NB4 (cell line): ENCODE results near the gene DNAH1.

Experiments used
- DNase-seq: peaks from one replicate; pipeline ENCODE4 v3.0.0; 2010; ENCODE audit warnings: low read depth
- H3K4me3 ChIP-seq: one replicate; pipeline ENCODE4 v1.5.1; 2011; ENCODE audit warnings: mild to moderate bottlenecking, low read depth, low read length, moderate library complexity
- MYC ChIP-seq: IDR thresholded peaks from 2 replicates; pipeline ENCODE4 v1.6.1; 2011; ENCODE audit warnings: low read depth, low read length
- POLR2A ChIP-seq: IDR thresholded peaks from 2 replicates; pipeline ENCODE4 v1.6.1; 2011; ENCODE audit warnings: mild to moderate bottlenecking; ENCODE audit not compliant: insufficient read length; ENCODE audit errors: extremely low read depth
- TF ChIP-seq, protein P1 (sequence below): IDR thresholded peaks from one replicate; pipeline ENCODE4 v1.5.1; 2012; ENCODE audit warnings: low read depth, low read length
- TF ChIP-seq, protein P2 (sequence below): IDR thresholded peaks from 2 replicates; pipeline ENCODE4 v1.6.1; 2011; ENCODE audit warnings: low read depth, low read length

The DNAH1 gene

DNA sequence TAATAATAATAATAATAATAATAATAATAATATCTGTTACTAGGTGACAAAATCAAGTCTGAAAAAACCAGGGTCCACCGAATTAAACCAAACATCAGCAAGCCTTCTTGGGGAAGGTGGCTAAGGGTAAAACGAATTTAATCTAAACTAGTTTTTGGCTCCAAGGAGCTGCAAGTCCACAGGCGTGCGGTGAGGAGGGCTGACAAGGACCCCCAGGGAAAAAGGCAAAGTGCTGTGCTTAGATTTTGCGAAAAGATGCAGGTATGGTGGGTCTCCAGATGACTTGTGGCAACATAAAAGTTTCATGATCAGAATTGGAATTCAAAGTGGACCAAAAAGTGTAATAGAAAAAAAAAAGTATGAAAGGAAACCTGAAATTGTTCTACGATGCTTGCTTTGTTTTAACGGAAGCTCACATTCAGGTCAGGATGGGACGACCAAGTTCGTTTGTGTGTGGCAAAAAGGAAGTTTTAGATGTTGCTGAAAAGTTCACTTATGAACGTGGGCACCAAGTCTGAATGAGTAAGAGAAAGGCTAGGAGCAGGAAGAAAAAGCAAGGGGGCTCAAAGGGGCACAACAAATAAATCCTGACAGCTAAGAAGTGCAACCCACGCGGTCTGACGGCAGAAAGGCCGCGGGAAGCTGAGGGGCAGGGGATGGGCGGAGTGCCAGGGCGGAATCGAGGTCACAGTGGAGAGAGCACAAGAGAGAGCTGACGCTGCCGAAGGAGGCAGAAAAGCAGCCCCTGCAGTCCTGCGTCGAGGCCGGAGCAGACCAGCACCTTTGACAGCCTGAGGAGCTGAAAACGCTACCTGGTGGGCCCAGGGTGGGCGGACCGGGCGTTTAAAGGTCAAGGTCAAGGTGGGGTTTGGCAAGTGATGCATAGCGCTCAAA, 38.8 kb upstream of the DNAH1 start:
- DNase-seq = peak; percentile 74
- TF ChIP-seq, protein P1, sequence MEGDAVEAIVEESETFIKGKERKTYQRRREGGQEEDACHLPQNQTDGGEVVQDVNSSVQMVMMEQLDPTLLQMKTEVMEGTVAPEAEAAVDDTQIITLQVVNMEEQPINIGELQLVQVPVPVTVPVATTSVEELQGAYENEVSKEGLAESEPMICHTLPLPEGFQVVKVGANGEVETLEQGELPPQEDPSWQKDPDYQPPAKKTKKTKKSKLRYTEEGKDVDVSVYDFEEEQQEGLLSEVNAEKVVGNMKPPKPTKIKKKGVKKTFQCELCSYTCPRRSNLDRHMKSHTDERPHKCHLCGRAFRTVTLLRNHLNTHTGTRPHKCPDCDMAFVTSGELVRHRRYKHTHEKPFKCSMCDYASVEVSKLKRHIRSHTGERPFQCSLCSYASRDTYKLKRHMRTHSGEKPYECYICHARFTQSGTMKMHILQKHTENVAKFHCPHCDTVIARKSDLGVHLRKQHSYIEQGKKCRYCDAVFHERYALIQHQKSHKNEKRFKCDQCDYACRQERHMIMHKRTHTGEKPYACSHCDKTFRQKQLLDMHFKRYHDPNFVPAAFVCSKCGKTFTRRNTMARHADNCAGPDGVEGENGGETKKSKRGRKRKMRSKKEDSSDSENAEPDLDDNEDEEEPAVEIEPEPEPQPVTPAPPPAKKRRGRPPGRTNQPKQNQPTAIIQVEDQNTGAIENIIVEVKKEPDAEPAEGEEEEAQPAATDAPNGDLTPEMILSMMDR = no peak
- TF ChIP-seq POLR2A (peak; percentile 27), MYC (peak; percentile 68)
- TF ChIP-seq, protein P2, sequence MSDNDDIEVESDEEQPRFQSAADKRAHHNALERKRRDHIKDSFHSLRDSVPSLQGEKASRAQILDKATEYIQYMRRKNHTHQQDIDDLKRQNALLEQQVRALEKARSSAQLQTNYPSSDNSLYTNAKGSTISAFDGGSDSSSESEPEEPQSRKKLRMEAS = peak; percentile 85

DNA sequence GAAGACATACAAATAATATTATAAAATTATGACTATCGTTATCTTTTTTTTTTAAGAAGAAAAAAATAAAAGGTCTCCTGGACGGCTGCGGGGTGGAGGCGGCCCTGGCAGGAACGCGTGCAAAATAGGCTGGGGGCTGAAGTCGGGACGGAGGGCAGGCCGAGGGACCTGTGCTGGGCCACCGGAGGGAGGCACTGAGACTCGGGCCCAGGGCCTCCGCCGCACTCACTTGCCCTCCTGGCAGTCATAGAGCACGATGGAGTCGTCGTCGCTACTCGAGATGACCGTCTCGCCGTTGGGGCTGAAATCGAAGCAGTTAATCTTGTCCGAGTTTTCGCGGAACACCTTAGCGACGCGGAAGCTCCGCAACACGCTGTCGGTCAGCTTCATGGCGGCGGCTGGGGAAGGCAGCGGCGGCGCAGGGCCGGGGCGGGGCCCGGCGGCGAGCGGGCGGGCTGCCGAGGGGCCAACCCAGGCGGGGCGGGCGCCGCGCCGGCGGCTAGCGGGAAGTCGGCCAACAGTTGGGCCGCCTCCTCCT, 38.1 kb upstream of the DNAH1 start:
- H3K4me3 ChIP-seq = peak overlapping the region; percentile 96
- TF ChIP-seq MYC = no peak
- TF ChIP-seq, protein P1 = no peak
- TF ChIP-seq POLR2A = no peak
- peak; percentile 68 for DNase-seq

More for the DNA sequence above, 38.8 kb upstream of the DNAH1 start:
- peak overlapping the region; percentile 96 for H3K4me3 ChIP-seq

DNA sequence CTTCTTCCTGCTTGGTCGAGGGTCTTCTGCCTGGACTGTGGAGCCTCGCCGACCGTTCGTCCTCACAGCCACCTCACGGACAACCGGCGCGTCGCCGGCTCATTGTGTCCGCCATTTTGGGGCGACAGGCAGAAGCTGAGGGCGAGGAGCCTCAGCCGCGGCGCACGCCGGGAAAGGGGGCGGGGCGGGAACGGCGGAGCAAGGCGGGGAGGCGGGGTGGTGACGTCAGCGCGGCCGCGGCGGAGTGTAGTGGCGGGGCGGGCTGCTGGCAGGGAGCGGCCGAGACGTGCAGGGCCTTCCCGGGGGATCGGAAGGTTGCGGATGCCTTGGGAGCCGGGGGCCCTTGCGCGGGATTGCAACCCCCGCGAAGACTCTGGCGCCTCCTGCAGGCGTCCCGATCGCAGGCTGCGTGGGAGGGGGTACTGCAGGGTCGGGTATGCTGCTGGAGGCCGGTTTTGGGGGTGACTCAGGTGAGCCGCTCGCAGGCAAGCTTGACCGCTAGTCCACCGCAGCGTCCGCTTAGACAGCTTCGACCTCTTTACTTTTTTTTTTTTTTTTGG, 37.5 kb upstream of the DNAH1 start, which contains the start of gene WDR82:
Gene WDR82 (minus strand): TSS at position 140 of the 560 bp plus-strand sequence. CDS start 288 bp downstream, outside the sequence.
- DNase-seq = peak; percentile 95
- TF ChIP-seq, protein P2 = no peak
- TF ChIP-seq, protein P1 = peak; percentile 65
- TF ChIP-seq POLR2A (peak; percentile 88), MYC (peak; percentile 75)
- peak within 1 kb of the TSS; percentile 96 for H3K4me3 ChIP-seq

DNA sequence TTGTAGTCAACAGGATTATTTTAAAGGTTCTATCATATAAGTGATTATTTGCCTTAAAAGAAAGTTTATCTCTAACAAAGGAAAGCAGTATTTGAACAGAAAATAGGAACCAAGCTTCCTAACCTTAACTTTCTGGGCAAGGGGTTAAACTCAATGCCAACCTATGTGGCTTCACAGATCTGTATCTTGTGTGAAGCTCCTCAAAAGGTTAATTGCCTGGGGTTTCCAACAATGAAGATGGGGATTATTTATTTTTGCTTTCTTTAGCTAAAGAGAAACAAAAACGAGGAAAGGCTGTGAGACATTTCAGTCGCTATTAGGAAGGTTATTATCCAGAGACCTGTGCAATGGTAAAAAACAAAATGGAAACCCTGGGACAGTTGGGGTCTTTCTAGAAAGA, 36.5 kb upstream of the DNAH1 start:
- DNase-seq = no peak
- TF ChIP-seq, protein P1 = no peak
- no peak for TF ChIP-seq POLR2A
- TF ChIP-seq, protein P2 = no peak
- TF ChIP-seq MYC = no peak
- no peak overlapping the region for H3K4me3 ChIP-seq

DNA sequence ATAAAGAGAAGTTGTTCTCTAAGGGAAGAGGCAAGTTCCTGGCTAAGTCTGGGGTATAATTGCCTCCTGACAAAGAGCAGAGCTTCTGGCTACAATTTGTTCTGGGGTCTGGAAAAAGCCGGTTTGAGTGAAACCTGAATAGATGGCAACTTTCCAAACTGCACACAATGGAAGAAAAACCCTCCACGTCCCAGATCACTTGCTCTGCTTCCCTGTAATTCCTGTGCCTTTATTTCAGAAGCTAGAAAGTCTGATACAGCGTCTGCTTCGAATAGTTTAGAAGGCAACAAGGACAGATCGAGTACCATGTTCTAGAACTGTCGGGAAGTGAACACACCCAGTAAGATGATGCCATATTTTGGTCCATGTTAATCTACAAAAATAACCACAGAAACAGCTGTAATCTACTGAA, 36.1 kb upstream of the DNAH1 start:
- no peak overlapping the region for H3K4me3 ChIP-seq
- TF ChIP-seq, protein P1 = no peak
- TF ChIP-seq MYC = no peak
- TF ChIP-seq, protein P2 = no peak
- no peak for TF ChIP-seq POLR2A
- DNase-seq = no peak
